Measurements from ENCODE around the gene C20orf173.

The C20orf173 gene

DNA sequence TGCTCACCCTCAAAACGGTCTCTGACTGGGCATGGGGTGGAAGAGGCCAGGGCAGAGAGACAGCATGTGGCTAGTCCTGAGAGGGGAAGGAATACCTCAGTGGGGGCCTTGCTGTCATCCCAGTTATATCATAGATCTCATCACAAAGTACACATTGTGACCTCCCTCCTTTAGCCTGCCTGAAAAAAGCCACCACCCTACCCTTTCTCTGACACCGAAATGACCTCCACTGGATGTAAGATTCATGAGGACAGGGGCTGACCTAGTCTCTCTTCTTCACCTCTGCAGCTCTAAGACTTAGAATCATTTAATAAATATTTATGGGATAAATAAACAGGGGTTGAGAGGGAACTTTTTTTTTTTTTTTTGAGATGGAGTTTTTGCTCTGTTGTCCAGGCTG is at the start of gene C20orf173:
TSS of gene C20orf173 (minus strand) at position 101 of the 400 bp plus-strand sequence. CDS start 279 bp downstream, outside the sequence.
- CTCF ChIA-PET: no interaction called here

GRCh38 chr20:35579196-35579595 is 49.7 kb upstream of the C20orf173 start:
- CTCF ChIA-PET: no interaction called here
- no peak for TF ChIP-seq TARDBP (IDR thresholded peaks at IDR 0.05)
- no peak for TF ChIP-seq SP1 (IDR thresholded peaks at IDR 0.05)
- no peak for TF ChIP-seq FOXK2 (IDR thresholded peaks at IDR 0.05)
- no peak for TF ChIP-seq L3MBTL2 (conservative IDR thresholded peaks at IDR 0.05)
- no peak for TF ChIP-seq FOXM1 (IDR thresholded peaks at IDR 0.05; ENCODE audit: borderline replicate concordance)
- TF ChIP-seq ARNT (IDR thresholded peaks at IDR 0.05): no peak
- no peak for TF ChIP-seq CTBP1 (IDR thresholded peaks at IDR 0.05; ENCODE audit: borderline replicate concordance)
- no peak for TF ChIP-seq ZNF384 (IDR thresholded peaks at IDR 0.05)
- no peak for TF ChIP-seq LEF1 (IDR thresholded peaks at IDR 0.05; ENCODE audit: borderline replicate concordance)
- TF ChIP-seq NFRKB (IDR thresholded peaks at IDR 0.05): no peak
- no peak for TF ChIP-seq BHLHE40 (IDR thresholded peaks at IDR 0.05; ENCODE audit: borderline replicate concordance)
- no peak for TF ChIP-seq HDGF (IDR thresholded peaks at IDR 0.05; ENCODE audit: borderline replicate concordance)
- TF ChIP-seq, protein P1, sequence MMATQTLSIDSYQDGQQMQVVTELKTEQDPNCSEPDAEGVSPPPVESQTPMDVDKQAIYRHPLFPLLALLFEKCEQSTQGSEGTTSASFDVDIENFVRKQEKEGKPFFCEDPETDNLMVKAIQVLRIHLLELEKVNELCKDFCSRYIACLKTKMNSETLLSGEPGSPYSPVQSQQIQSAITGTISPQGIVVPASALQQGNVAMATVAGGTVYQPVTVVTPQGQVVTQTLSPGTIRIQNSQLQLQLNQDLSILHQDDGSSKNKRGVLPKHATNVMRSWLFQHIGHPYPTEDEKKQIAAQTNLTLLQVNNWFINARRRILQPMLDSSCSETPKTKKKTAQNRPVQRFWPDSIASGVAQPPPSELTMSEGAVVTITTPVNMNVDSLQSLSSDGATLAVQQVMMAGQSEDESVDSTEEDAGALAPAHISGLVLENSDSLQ (IDR thresholded peaks at IDR 0.05): no peak
- no peak for TF ChIP-seq SUZ12 (IDR thresholded peaks at IDR 0.05)
- TF ChIP-seq ELF4 (IDR thresholded peaks at IDR 0.05): no peak
- no peak for TF ChIP-seq FOXA1 (IDR thresholded peaks at IDR 0.05)

More for the DNA sequence above, at the start of gene C20orf173:
- no peak for TF ChIP-seq SP1 (IDR thresholded peaks at IDR 0.05)
- no peak for TF ChIP-seq LEF1 (IDR thresholded peaks at IDR 0.05; ENCODE audit: borderline replicate concordance)
- no peak for TF ChIP-seq ELF4 (IDR thresholded peaks at IDR 0.05)
- no peak for TF ChIP-seq SUZ12 (IDR thresholded peaks at IDR 0.05)
- no peak for TF ChIP-seq L3MBTL2 (conservative IDR thresholded peaks at IDR 0.05)
- TF ChIP-seq ZNF384 (IDR thresholded peaks at IDR 0.05): no peak
- no peak for TF ChIP-seq CTBP1 (IDR thresholded peaks at IDR 0.05; ENCODE audit: borderline replicate concordance)
- POLR2A ChIA-PET: interaction anchor here (1.5 kb wide), 1 partner anchor 10 kb away, joined by 5 read pairs; no protein-coding TSS in a partner anchor
- DNase-seq (ENCODE audit: extremely low spot score): no peak

GRCh38 chr20:35578469-35578868 is 49.0 kb upstream of the C20orf173 start:
- POLR2A ChIA-PET: no interaction called here
- CTCF ChIA-PET: no interaction called here
- TF ChIP-seq SP1 (IDR thresholded peaks at IDR 0.05) (no peak), L3MBTL2 (conservative IDR thresholded peaks at IDR 0.05) (no peak), ELF4 (IDR thresholded peaks at IDR 0.05) (no peak), CTBP1 (IDR thresholded peaks at IDR 0.05; ENCODE audit: borderline replicate concordance) (no peak), SUZ12 (IDR thresholded peaks at IDR 0.05) (no peak), FOXK2 (IDR thresholded peaks at IDR 0.05) (no peak), FOXM1 (IDR thresholded peaks at IDR 0.05; ENCODE audit: borderline replicate concordance) (no peak), ARNT (IDR thresholded peaks at IDR 0.05) (no peak), NFRKB (IDR thresholded peaks at IDR 0.05) (no peak), HDGF (IDR thresholded peaks at IDR 0.05; ENCODE audit: borderline replicate concordance) (no peak), TARDBP (IDR thresholded peaks at IDR 0.05) (no peak), BHLHE40 (IDR thresholded peaks at IDR 0.05; ENCODE audit: borderline replicate concordance) (no peak), FOXA1 (IDR thresholded peaks at IDR 0.05) (no peak), ZNF384 (IDR thresholded peaks at IDR 0.05) (no peak), LEF1 (IDR thresholded peaks at IDR 0.05; ENCODE audit: borderline replicate concordance) (no peak)
- TF ChIP-seq, protein P1 (IDR thresholded peaks at IDR 0.05): no peak
- no peak for DNase-seq (ENCODE audit: extremely low spot score)

More at GRCh38 chr20:35579196-35579595, 49.7 kb upstream of the C20orf173 start:
- no peak for DNase-seq (ENCODE audit: extremely low spot score)
- POLR2A ChIA-PET: interaction anchor here (1.2 kb wide), 1 partner anchor 36 kb away, joined by 3 read pairs; no protein-coding TSS in a partner anchor

- CTCF ChIA-PET: interaction anchor here (1.1 kb wide), 1 partner anchor 42 kb away, joined by 3 read pairs; no protein-coding TSS in a partner anchor
- no peak for TF ChIP-seq HDGF (IDR thresholded peaks at IDR 0.05; ENCODE audit: borderline replicate concordance)
- POLR2A ChIA-PET: no interaction called here
- DNase-seq (ENCODE audit: extremely low spot score): no peak
Measured at GRCh38 chr20:35576816-35577215, 47.4 kb upstream of the C20orf173 start.

DNA sequence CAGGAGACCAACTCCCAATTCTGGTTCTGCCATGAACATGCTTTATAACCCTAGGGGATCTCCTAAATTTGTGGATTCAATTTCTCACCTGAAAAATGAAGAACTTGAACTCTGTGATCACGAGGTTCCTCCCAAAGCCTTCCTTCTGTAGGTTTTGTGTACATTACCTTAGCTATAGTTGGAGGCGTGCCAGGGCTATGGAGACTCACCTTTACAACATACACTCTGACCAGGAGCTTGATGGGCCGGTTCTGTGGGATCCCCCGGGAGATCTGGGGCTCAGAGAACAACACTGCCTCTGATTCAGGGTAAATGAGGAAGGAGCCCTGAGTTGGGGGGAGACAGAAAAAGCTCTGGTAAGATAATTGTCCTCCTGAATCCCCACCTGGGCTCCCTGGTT is 46.5 kb upstream of the C20orf173 start:
- ChIA-PET POLR2A (interaction anchor here (1.1 kb wide), 1 partner anchor 88 kb away, joined by 3 read pairs; no protein-coding TSS in a partner anchor), CTCF (interaction anchor here (1.1 kb wide), 1 partner anchor 43 kb away, joined by 3 read pairs; no protein-coding TSS in a partner anchor)
- TF ChIP-seq ZNF384 (IDR thresholded peaks at IDR 0.05) (no peak), SP1 (IDR thresholded peaks at IDR 0.05) (no peak), FOXA1 (IDR thresholded peaks at IDR 0.05) (no peak), LEF1 (IDR thresholded peaks at IDR 0.05; ENCODE audit: borderline replicate concordance) (no peak), SUZ12 (IDR thresholded peaks at IDR 0.05) (no peak), L3MBTL2 (conservative IDR thresholded peaks at IDR 0.05) (no peak), TARDBP (IDR thresholded peaks at IDR 0.05) (no peak), FOXK2 (IDR thresholded peaks at IDR 0.05) (no peak), BHLHE40 (IDR thresholded peaks at IDR 0.05; ENCODE audit: borderline replicate concordance) (no peak), CTBP1 (IDR thresholded peaks at IDR 0.05; ENCODE audit: borderline replicate concordance) (no peak), NFRKB (IDR thresholded peaks at IDR 0.05) (no peak), ELF4 (IDR thresholded peaks at IDR 0.05) (no peak), FOXM1 (IDR thresholded peaks at IDR 0.05; ENCODE audit: borderline replicate concordance) (no peak), HDGF (IDR thresholded peaks at IDR 0.05; ENCODE audit: borderline replicate concordance) (no peak), ARNT (IDR thresholded peaks at IDR 0.05) (no peak)
- TF ChIP-seq, protein P1 (IDR thresholded peaks at IDR 0.05): no peak
- DNase-seq (ENCODE audit: extremely low spot score): no peak

DNA sequence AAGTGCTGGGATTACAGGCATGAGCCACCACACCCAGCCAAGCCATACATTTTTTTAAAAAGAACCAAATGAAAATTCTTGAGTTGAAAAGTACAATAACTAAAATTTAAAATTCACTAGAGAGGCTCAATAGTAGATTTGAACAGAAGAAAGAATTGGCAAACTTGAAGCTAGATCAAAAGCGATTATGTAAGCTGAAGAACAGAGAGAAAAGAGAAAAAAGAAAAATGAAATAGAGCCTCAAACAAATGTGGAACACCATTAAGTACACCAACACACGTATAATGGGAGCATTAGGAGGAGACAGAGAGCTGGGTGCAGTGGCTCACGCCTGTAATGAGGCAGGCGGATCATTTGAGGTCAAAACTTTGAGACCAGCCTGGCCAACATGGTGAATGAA is 43.4 kb upstream of the C20orf173 start:
- TF ChIP-seq LEF1 (IDR thresholded peaks at IDR 0.05; ENCODE audit: borderline replicate concordance) (no peak), HDGF (IDR thresholded peaks at IDR 0.05; ENCODE audit: borderline replicate concordance) (no peak), ELF4 (IDR thresholded peaks at IDR 0.05) (no peak), TARDBP (IDR thresholded peaks at IDR 0.05) (no peak), SP1 (IDR thresholded peaks at IDR 0.05) (no peak), CTBP1 (IDR thresholded peaks at IDR 0.05; ENCODE audit: borderline replicate concordance) (no peak), NFRKB (IDR thresholded peaks at IDR 0.05) (no peak), FOXA1 (IDR thresholded peaks at IDR 0.05) (no peak), FOXM1 (IDR thresholded peaks at IDR 0.05; ENCODE audit: borderline replicate concordance) (no peak), L3MBTL2 (conservative IDR thresholded peaks at IDR 0.05) (no peak), SUZ12 (IDR thresholded peaks at IDR 0.05) (no peak), BHLHE40 (IDR thresholded peaks at IDR 0.05; ENCODE audit: borderline replicate concordance) (no peak), ZNF384 (IDR thresholded peaks at IDR 0.05) (no peak), ARNT (IDR thresholded peaks at IDR 0.05) (no peak), FOXK2 (IDR thresholded peaks at IDR 0.05) (no peak)
- TF ChIP-seq, protein P1 (IDR thresholded peaks at IDR 0.05): no peak
- no peak for DNase-seq (ENCODE audit: extremely low spot score)
- ChIA-PET CTCF (no interaction called here), POLR2A (interaction anchor here (0.8 kb wide), 1 partner anchor 126 kb away, joined by 3 read pairs; the partner anchor contains the start of genes NFS1 and ROMO1)
